ENCODE measurements around the gene FBXW11. TPM values are rescaled to one million over a fixed set of nuclear protein-coding genes. Genes with fewer than 3 reads are reported as not detected.
A peak's percentile ranks its signal among the peaks of the same experiment; 100 is the strongest.

FBXW11 gene
- polyA plus RNA-seq, 1 experiment, result 77.1 TPM

GRCh38 chr5:172002840-172003512, 3.5 kb downstream of the FBXW11 start:
- no peak for TF ChIP-seq CTCF (IDR thresholded peaks at IDR 0.05; ENCODE audit: low read depth, low read length)
- POLR2A ChIA-PET, result no interaction called here
- peaks cover 3% of the 10 kb centered on the region; the same call in 1 of the 2 replicates for H3K9me3 ChIP-seq (ENCODE audit: control insufficient read depth, insufficient read depth, low read length)
- no peaks in the 10 kb centered on the region for H3K27me3 ChIP-seq (ENCODE audit: control insufficient read depth, insufficient read depth, low read length)
- no peak overlapping the region for H3K4me3 ChIP-seq (ENCODE audit: low read depth, low read length)
- no peak for DNase-seq (ENCODE audit: low read depth, low spot score)
- H3K27ac ChIP-seq (ENCODE audit: low read depth, low read length), result no peak overlapping the region
- CTCF ChIA-PET, result interaction anchor here (0.9 to 1.1 kb wide), 3 partner anchors 18 to 91 kb away, joined by 3 to 8 read pairs (median 4); no protein-coding TSS in a partner anchor

- POLR2A ChIA-PET, result no interaction called here
Observed at GRCh38 chr5:172002310-172002709, 4.1 kb downstream of the FBXW11 start.

GRCh38 chr5:171999877-172000276, 6.6 kb downstream of the FBXW11 start:
- POLR2A ChIA-PET, result interaction anchor here (0.7 kb wide), 1 partner anchor 28 kb away, joined by 3 read pairs; no protein-coding TSS in a partner anchor
- Histone ChIP-seq H3K9me3 (ENCODE audit: control insufficient read depth, insufficient read depth, low read length) (no peaks in the 10 kb centered on the region), H3K27ac (ENCODE audit: low read depth, low read length) (no peak overlapping the region), H3K4me3 (ENCODE audit: low read depth, low read length) (no peak overlapping the region), H3K27me3 (ENCODE audit: control insufficient read depth, insufficient read depth, low read length) (no peaks in the 10 kb centered on the region)
- CTCF ChIA-PET, result interaction anchor here (1.6 kb wide), 1 partner anchor 88 kb away, joined by 5 read pairs; no protein-coding TSS in a partner anchor
- no peak for DNase-seq (ENCODE audit: low read depth, low spot score)
- no peak for TF ChIP-seq CTCF (IDR thresholded peaks at IDR 0.05; ENCODE audit: low read depth, low read length)

More at GRCh38 chr5:172002310-172002709, 4.1 kb downstream of the FBXW11 start:
- TF ChIP-seq CTCF (IDR thresholded peaks at IDR 0.05; ENCODE audit: low read depth, low read length), result peak; percentile 56
- Histone ChIP-seq H3K27me3 (ENCODE audit: control insufficient read depth, insufficient read depth, low read length) (no peaks in the 10 kb centered on the region), H3K27ac (ENCODE audit: low read depth, low read length) (no peak overlapping the region), H3K9me3 (ENCODE audit: control insufficient read depth, insufficient read depth, low read length) (peaks cover 3% of the 10 kb centered on the region; the same call in 1 of the 2 replicates), H3K4me3 (ENCODE audit: low read depth, low read length) (no peak overlapping the region)
- CTCF ChIA-PET, result no interaction called here
- DNase-seq (ENCODE audit: low read depth, low spot score), result no peak

- CTCF ChIA-PET, result interaction anchor here (0.8 to 1.6 kb wide), 2 partner anchors 8 to 87 kb away, joined by 3 to 5 read pairs; no protein-coding TSS in a partner anchor
- POLR2A ChIA-PET, result no interaction called here
Observed at GRCh38 chr5:171999100-171999499, 7.3 kb downstream of the FBXW11 start.

More at GRCh38 chr5:171999100-171999499, 7.3 kb downstream of the FBXW11 start:
- Histone ChIP-seq H3K9me3 (ENCODE audit: control insufficient read depth, insufficient read depth, low read length) (no peaks in the 10 kb centered on the region), H3K27me3 (ENCODE audit: control insufficient read depth, insufficient read depth, low read length) (no peaks in the 10 kb centered on the region), H3K4me3 (ENCODE audit: low read depth, low read length) (no peak overlapping the region), H3K27ac (ENCODE audit: low read depth, low read length) (no peak overlapping the region)
- DNase-seq (ENCODE audit: low read depth, low spot score), result no peak
- no peak for TF ChIP-seq CTCF (IDR thresholded peaks at IDR 0.05; ENCODE audit: low read depth, low read length)

Measured in AG04450 (cell line).